NCI-H128 (cell line): ENCODE results near the gene NEDD9.

Experiments
- DNase-seq: peaks from one replicate; lab custom pipeline; 2025; ENCODE audit not compliant: unreplicated experiment; lab: John Stamatoyannopoulos, UW

The NEDD9 gene

DNA sequence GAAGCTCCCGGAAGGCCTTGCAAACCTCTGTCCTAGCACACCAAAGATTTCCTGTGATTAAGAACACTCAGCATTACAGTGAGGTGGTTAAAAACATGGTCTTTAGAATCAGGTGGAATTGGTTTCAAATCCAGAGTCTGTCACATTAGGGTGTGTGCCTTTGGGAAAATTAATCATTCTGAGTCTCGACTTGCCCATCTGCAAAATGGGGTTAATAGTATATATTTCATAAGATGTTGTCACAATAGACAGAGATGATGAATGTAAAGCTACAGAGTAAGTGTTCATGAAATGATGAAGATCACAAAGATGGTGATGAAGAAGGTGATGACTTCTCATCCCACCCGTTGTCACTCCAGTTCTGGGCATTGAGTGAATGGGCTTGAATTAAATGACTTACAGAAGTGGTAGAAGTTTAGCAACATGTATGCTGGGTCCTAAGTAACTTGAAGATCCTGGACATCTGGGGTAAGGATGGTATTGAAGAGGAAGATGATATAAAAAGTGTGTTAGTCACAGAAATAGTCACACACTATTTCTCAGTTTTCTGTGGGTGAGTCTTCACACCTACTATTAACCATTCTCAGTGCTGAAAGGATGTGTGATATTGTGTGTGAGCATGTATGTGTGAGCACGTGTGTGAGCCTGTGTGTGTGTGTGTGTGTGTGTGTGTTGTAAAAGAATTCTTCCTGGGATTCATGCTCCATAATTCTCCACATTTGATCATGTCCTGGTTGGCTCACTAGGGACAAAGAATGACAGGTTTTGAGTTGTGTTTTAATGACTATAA is 28.0 kb upstream of the NEDD9 start:
- DNase-seq: no peak

DNA sequence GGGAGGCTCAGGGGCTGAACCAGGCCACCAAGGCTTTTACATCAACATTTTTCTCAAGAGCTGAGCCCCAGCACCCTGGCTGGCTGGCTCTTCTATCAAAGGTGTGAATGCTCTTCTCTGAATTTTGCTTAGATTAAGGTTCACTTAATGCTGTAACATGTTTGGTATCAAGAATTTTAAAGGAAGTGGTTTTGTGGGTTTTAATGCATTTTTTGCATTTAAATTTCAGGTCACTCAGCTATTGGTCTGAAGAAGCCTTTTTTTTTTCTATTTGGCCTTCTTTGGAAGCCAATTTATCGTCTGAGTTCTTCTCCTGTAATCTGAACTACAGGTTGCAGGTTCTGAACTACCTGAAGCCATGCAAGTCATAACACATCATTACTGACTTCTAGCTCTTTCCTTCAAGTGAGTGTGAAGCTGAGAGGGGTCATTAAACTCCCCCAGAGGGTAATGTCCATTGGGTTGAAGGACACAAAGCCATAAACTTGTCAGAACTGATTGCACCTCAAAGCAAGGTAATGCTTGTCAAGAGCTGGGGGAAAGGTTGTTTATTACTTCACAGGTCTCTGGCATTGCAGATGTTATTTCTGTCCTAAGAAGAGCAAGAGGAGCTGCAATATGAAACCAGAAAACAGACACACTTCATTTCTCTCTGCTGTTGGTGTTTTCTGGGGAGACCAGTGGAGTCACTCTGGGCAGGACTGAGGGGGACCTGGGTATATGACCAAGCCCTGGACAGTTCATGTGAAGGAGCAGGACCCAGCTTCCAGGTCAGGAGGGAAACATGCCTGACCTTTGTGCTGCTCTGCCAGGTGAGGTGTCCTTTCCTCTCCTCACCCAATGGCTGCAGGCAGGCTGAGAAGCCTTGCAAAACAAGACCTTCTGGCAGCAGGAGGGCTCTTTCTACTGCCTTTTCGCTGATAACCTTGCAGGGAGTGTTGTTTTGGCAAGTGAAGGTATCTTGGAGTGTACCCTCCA is 26.1 kb upstream of the NEDD9 start:
- no peak for DNase-seq

DNA sequence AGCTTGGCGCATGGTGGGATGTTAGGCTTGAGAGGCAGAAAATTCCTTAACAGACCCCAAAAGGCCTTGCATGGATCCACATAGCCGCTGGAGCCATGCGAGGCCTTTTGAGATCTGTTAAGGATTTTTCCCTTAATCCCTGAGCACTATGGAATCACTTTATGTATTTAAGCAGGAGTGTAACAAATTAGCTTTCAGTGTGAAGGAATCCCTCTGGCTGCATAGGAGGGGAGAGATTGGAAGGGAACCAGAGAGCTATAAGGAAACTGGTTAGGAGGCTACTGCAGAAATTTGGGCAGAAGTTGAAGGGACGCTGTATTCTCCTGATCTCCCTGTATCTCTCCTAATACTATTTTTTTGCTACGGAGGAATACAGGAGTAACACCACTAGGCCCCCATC is 23.1 kb upstream of the NEDD9 start:
- DNase-seq: no peak

DNA sequence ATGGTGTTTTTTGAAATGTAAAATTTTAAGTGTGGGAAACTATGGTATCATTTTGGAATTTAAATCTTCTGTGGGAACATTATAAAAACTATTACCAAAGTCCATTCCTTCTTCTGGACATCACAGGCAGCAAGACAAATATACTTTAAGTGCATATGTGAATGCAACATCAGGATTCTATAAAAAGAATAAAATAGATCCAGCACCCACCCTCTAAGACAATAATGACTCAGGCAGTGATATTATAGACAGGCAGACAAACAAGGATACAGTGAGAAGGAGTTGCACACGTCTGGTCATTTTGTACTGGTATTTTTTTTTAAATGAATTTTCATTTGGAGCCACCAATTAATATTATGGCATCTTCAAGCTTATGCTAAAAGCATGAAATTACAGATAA is 21.1 kb upstream of the NEDD9 start:
- no peak for DNase-seq

DNA sequence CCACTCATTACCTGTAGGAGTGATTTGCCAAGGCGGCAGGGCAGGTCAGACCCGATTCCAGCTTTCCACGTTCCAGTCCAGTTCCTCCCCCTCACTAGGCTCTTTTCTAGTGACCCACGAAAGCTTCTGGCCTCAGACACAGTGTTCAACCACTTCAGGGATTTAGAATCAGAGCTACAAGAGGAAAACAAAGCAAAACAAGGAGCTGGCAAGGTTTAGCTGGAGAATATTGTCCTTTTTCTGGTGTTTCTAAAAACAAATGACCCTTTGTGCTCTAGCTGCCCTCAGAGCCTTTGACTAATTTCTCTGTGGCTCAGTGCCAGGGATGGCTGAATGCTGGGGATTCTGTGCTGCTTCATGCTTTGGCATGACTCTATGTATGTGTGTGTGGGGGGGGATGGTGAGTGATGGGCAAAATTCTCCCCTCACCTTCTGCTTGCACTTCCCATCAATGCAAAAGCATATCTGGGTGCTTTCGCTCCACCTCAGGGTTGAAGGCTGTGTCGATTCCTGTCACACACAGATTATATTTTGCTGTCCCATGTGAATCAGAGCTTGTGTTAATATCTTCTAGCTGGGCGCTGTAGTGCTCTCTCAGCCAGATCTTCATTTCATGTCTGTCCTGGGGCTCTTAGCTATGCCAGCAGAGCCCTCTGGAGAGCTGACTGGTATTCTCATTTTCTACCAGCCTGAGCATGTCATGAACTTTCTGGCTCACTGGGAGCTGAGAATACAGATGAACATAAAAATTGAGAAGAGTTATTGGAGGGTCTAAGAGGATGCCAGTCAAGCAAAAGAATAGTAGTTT is 19.3 kb upstream of the NEDD9 start:
- DNase-seq: no peak

DNA sequence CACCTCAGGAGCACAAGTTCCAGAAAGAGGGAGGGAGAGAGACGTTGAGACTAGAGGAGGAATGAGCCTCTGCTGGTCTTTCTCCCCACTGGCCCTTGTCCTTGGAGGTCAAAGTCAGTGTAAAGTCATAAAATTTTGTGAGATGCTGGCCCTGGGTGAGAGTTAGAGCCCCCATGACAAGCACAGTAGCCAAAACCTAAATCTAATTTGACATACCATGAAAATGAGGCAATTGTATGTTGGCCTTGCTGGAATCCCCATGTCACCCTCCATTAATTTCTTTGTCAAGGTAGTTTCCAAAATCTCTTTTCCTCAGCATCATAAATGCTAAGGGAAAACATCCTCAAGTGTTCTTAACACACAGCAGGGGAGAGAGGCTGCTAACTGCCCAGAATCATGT is 17.6 kb upstream of the NEDD9 start:
- DNase-seq: no peak

DNA sequence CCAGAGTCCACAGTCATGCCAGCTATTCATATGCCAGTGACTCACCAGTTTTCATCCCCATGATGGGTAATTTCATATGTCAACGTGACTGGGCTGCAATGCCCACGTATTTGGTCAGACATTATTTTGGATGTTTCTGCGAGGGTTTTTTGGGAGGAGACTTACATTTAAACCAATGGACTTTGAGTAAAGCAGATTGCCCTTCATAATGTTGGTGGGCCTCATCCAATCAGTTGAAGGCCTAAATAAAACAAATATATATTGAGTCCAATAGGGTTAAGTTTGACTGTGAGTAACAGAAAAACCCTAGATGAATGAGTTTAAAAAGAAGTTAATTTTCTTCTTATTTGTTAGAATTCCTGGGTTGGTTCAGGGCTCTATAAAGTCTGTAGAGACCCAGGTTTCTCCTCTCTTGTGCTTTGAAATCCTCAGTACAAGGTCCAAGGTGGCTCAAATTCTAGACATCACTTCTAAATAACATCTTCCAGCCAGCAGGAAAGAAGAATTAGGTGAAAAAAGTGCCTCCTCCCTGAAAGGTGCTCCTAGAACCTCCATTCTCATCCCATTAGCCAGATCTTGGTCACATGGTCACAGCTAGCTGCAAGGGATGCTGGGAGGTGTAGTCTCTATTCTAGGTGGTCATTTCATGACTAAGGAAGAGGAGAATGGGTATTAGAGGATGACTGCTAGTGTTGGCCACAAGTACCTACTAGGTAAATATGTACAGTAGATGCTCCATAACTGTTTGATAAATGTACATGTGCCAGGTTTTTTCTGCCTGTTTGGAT is 16.7 kb upstream of the NEDD9 start:
- DNase-seq: no peak

DNA sequence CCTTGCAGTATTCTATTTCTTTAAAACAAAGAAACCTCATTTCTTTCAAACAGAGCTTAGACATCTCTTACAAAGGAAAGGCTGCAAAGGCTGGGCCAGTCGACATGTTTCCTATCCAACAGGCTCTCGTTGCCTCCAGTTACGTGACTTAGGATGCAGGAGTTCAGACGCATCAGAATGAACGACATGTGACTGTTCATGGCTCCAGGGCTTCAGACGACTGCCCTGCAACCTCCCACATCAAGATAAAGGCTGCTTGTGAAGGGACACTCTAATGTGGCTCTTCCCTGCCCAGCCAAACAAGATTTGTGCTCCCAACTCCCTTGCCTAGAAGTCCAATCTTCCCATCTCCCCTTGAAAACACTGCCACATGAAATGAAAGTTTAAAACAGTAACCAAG is 14.3 kb upstream of the NEDD9 start:
- no peak for DNase-seq

DNA sequence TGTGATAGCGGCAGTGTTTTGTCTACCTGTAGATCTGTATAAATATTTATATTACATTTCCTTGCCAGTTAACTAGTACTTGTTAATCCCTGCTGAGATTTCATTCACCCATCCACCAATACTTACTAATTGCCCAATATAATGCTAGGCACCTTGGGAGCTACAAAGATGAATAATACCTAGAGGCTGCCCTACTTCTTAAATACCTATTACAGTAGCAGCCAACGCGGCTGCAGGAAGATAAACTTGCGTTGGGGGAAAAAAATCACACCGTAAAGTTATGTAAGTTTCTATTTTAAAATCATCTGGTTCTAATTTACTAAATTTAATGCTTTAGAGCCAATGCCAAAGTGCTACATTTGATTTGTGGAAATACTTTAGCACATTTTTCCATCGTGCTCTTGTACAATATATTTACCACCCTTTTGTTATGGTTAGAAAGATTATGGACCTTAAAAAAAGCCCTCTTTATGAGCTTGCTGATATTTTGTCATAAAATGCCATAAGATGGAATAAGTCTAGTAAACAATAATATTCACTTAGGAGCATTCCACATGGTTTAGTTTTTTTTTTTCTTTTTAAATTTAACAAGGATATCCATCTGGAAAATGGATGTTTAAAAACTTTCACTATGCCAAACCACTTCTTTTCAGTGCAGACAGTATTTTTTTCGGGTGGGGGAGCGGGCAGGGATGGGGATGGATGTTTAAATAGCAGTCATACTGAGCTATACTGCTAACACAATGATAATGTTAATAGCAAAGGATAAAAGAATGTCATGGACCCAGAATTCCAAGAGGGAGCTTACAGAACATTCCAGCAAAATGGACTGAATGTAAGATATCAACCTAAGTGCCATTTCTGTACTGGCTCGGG is 13.2 kb upstream of the NEDD9 start:
- no peak for DNase-seq

DNA sequence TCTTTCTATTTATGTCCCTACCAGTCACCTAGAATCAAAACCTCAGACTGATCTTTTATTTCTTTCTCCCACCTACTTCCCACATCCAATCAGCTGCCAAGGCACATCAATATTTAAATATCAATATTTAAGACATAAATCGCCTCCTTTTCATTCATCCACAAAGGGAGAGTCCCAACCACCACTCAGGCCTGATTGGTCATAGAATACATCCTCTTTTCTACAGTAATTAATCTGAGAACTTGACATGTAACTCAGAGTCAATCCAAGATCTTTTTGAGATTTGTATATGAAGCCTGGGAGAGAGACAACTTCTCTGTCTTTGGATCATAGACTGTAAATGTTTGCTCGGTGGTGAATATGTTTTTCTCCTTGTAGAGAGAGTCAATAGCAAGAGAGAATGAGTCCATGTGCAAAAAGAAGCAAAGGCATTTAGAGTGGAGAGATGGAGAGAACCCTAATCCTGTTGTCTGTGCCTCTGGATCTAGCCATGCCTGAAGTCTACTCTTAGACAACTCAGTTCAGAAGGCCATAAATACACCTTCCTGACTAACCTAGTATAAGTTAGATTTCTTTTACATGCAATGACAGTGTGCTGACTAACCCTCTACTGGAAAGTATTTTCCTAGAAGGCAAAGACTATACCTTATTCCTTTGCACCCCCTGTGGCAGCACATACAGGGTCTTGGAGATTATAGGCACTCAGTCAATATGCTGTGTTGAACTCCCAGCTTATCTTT is 12.1 kb upstream of the NEDD9 start:
- no peak for DNase-seq

DNA sequence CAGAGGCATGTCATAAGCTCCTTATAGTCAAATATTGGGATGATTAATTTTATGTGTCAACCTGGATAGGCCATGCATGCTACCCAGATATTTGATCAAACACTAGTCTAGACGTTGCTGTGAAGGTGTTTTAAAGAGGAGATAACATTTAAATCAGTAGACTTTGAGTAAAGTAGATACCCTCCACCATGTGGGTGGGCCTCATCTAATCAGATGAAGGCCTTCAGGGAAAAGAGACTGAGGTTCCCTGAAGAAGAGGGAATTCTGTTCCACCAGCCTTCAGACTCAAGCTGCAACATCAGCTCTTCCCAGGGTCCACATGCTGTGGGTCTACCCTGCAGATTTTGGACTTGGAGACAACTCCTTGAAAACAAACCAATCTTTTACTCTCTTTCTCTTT is 11.4 kb upstream of the NEDD9 start:
- no peak for DNase-seq

DNA sequence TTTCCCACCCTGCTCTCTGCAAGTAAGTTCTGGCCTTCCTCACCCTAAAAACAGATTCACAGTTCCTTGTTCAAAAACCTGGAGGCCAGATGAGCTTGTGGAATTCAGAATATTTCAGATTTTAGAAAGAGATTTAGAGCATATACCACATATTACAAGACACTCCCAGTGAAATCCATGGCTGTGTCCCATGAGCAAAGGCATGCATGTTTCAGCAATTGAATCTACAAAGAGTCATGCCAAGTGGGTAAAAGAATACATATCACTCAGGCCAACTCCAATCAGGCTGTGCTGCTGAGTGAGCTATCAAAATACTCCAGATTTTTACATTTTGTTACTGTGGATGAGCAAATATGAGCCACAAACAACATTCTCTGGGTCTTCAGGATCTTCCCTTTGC is 10.2 kb upstream of the NEDD9 start:
- no peak for DNase-seq

DNA sequence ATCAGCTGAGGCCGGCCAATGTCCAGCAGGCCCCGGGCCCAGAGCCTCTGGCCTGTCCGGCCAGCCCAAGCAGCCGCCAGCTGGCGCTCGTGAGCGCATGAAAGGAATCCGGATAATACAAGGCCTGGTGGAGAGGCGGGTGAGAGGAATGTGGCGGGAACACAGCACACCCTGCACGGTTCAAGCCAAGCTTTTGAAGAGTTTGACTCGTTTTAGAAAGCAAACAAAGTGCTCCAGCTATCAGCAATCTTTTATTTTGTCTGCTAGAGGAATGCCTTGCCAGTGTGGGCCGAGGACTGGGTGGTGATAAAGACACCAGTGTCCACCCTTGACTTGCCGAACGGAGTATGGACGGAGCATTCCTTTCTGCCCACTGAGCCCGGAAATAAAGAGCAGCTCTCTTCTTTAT is 9.3 kb upstream of the NEDD9 start:
- no peak for DNase-seq

DNA sequence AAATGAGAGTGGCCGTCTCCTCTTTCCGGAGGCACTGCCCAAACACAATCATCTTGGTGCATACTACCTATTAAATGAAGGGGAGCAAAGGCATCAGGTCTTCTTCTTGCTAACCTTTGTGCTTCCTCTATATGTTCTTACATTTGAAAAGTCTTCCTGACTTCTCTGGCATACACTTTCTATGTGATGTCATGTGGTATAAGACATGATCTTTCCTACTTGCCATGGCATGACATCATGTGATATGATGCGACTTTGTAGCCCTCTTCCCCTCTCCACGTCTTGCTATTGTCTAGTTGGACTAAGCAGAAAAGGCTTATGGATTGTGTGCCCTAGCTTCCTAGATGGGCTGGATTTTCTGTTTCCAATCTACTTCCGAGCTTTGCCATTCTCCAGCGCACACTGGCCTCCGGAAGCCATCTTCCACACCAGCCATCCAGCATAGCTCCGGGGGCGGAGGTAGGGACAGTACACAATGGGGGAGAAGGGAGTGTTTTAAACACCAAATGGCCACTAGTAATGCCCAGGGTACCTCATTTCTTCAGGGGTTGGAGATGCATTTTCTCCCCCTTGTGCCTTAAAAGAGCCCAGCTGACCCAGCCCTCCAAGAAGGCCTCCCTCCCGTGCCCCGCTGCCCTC is 8.8 kb upstream of the NEDD9 start:
- DNase-seq: no peak

DNA sequence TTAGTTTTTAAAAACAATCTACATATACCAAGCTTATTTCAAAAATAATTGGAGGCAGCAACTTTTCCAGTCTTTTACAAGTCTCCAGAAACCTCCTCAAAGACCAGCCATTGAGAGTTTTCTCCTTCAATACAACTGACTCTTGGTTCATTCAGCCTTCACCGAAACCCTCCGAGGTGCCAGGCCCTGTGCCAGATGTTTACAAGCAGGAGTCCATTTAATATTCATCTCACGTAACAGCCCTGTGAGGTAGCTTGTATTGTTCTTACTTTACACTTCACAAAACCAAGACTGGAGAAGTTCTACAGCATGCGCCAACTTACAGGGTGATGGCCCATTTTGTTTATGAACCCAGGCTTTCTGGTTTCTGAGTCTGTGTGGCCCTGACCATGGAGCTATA is 5.5 kb upstream of the NEDD9 start:
- DNase-seq: no peak

DNA sequence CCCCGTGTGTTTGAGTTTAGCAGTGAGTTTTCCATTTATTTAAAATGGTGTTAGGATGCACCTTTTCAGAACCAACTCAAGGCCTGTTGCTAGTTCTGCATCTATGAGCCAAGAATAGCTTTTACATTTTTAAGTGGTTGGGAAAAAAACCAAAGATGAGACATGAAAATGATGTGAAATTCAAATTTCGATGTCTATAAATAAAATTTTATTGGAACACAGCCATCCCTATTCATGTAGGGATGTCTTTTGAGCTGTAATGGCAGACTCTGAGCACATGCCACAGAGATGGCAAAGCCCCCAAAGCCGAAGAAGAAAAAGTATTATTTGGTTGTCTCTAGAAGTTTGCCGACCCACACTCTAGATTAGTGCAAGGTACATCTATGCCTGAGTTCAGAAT is 5.0 kb upstream of the NEDD9 start:
- DNase-seq: no peak

DNA sequence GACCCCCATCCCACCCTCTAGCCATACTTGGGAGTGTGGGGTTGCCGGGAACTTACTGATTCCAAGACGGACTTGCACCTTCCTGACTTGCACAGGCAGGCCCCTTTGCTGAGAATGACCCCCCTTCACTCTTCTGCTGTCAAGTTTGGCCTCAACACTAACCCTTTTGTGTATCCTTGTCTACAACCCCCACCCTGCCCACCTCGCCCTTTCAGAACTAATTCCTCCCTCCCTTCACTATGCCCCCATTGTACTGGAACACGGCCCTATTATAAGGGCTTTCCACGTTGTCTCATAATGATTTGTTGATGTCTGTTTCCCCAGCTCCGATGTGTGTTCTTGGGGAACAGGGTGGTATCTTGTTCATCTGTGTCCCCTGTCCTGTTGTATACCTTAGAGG is 4.4 kb upstream of the NEDD9 start:
- no peak for DNase-seq

DNA sequence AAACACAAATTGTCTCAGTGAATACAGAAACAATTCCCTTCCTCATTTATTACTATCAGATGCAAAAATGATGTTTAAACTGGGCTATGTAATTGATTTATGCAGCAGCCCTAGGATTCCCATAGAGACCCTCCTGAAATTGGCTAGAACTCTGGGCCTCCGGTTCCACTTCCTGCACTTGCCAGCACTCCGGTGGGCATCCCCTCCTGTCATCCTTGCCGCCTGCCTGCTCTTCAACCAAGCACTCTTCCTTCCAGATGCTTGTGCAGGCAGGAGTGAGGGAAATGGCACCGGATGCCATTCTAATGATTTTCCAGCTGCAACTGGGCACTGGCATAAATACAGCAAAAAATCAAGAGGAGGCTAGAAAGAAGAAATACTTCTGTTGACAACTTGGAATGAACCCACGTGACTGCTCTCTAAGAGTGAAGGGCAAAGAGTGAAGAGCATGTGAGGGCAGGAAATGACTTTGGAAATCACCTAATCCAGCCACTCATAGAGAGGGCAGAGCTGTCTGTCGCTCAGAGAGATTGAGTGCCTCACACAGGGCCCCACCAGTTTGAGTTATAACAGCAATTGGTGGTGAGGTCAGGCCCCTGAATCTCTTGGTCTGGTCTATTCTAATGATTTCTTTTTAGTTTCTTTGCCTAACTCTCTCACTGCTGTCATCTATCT is 3.7 kb upstream of the NEDD9 start:
- no peak for DNase-seq
